K562 (cell line): ENCODE measurements around the gene IPO5. TPM values are rescaled to one million over a fixed set of nuclear protein-coding genes. Genes with fewer than 3 reads are reported as not detected.

Experiments used
- HLTF ChIP-seq: fragments of 450-650 bp; IDR thresholded peaks from 2 replicates; pipeline ENCODE4 v1.6.1; 2016
- SETDB1 ChIP-seq: IDR thresholded peaks from one replicate; pipeline ENCODE4 v1.6.1; 2012; ENCODE audit warnings: low read length, control low read depth, inconsistent platforms
- SIRT6 ChIP-seq: IDR thresholded peaks from one replicate; pipeline ENCODE4 v1.6.1; 2012; ENCODE audit warnings: low read depth, mild to moderate bottlenecking, control low read depth, inconsistent platforms, low read length, moderate library complexity
- STAG1 ChIP-seq: sonication (generic); formaldehyde crosslinking; IDR thresholded peaks from 2 replicates; pipeline ENCODE4 v1.5.0; 2020; ENCODE audit warnings: missing genetic modification reagents, borderline replicate concordance
- ZKSCAN8 ChIP-seq: fragments of 200-800 bp; sonication (Bioruptor generic); IDR thresholded peaks from 2 replicates; pipeline ENCODE4 v1.6.1; 2016; ENCODE audit warnings: missing genetic modification characterization, missing compliant biosample characterization
- polyA plus RNA-seq, 8 experiments: library from polyadenylated mRNA; depleted of rRNA in 4 of 8; stranded (reverse) in 5 of 8; unstranded in 3 of 8; fragments of >200 nt; fragmentation: Nextera tagmentation in 2 of 8; fragmentation: Illumina TruSeq in 1 of 8; extraction: Ambion mirVana in 2 of 8; extraction: Trizol in 1 of 8; gene quantifications; 2 replicates each; pipeline versions ENCODE4 v1.2.1 to v1.2.3, GENCODE V29; 2011 to 2014; ENCODE audit warnings: inconsistent platforms in 1 of 8, missing spikeins in 1 of 8
- total RNA-seq, 7 experiments: library from RNA; depleted of rRNA in 6 of 7; stranded (reverse); fragments of >200 nt in 6 of 7; fragmentation: Illumina TruSeq in 2 of 7; extraction: Trizol in 2 of 7; gene quantifications; 2 replicates each; pipeline versions ENCODE4 v1.2.1 to v1.2.3, GENCODE V29; 2011 to 2021; ENCODE audit warnings: low replicate concordance in 1 of 7
- TF ChIP-seq, protein P1 (sequence below): fragments of 450-650 bp; IDR thresholded peaks from 2 replicates; pipeline ENCODE4 v1.6.1; 2016; ENCODE audit warnings: low read depth
- TF ChIP-seq, protein P2 (sequence below): fragments of 250-450 bp; sonication (Bioruptor Pico); IDR thresholded peaks from 2 replicates; pipeline ENCODE4 v1.8.0; 2021; ENCODE audit warnings: borderline replicate concordance, mild to moderate bottlenecking, moderate library complexity; ENCODE audit not compliant: poor library complexity, severe bottlenecking
- TF ChIP-seq, protein P3 (sequence below): fragments of 450-650 bp; IDR thresholded peaks from 2 replicates; pipeline ENCODE4 v1.6.1; 2016; ENCODE audit warnings: missing biosample characterization, missing genetic modification characterization
- TF ChIP-seq, protein P4 (sequence below): IDR thresholded peaks from 2 replicates; pipeline ENCODE4 v1.6.1; 2014; ENCODE audit warnings: antibody characterized with exemption
- TF ChIP-seq, protein P5 (sequence below): sonication (generic); formaldehyde crosslinking; IDR thresholded peaks from 2 replicates; pipeline ENCODE4 v1.8.1; 2022; ENCODE audit warnings: missing genetic modification reagents
- TF ChIP-seq, protein P6 (sequence below): fragments of 450-650 bp; IDR thresholded peaks from 2 replicates; pipeline ENCODE4 v1.6.1; 2018; ENCODE audit warnings: mild to moderate bottlenecking, low read depth; ENCODE audit not compliant: partially characterized antibody
- TF ChIP-seq, protein P7 (sequence below): IDR thresholded peaks from 2 replicates; pipeline ENCODE4 v1.6.1; 2016; ENCODE audit warnings: missing genetic modification characterization, missing compliant biosample characterization

IPO5 gene
- total and polyA plus RNA-seq, 9 of the 15 experiments (the other 6 are each of a cell fraction or from before 2014, with no cell fraction given), result 45.8 to 206 (median 134) TPM

DNA sequence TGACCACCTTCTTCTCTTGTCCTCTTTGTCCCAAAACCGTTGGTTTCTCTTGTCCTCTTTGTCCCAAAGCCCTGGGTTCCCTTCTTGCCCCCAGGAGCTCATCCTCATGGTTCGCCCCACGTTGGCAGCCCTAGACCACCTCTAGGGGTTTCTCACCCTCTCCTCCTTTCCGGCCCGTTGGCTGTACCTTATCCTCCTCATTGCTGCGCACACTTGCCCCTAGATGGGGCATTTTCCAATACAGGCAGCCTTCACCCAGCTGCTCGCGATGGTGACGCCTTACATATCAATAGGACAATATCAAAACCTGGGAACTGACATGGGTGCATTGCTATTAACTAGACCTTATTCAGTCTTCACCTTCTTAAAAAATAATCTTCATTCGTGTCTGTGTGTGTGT lies 86.5 kb downstream of the IPO5 start (continued):
- TF ChIP-seq, protein P1, sequence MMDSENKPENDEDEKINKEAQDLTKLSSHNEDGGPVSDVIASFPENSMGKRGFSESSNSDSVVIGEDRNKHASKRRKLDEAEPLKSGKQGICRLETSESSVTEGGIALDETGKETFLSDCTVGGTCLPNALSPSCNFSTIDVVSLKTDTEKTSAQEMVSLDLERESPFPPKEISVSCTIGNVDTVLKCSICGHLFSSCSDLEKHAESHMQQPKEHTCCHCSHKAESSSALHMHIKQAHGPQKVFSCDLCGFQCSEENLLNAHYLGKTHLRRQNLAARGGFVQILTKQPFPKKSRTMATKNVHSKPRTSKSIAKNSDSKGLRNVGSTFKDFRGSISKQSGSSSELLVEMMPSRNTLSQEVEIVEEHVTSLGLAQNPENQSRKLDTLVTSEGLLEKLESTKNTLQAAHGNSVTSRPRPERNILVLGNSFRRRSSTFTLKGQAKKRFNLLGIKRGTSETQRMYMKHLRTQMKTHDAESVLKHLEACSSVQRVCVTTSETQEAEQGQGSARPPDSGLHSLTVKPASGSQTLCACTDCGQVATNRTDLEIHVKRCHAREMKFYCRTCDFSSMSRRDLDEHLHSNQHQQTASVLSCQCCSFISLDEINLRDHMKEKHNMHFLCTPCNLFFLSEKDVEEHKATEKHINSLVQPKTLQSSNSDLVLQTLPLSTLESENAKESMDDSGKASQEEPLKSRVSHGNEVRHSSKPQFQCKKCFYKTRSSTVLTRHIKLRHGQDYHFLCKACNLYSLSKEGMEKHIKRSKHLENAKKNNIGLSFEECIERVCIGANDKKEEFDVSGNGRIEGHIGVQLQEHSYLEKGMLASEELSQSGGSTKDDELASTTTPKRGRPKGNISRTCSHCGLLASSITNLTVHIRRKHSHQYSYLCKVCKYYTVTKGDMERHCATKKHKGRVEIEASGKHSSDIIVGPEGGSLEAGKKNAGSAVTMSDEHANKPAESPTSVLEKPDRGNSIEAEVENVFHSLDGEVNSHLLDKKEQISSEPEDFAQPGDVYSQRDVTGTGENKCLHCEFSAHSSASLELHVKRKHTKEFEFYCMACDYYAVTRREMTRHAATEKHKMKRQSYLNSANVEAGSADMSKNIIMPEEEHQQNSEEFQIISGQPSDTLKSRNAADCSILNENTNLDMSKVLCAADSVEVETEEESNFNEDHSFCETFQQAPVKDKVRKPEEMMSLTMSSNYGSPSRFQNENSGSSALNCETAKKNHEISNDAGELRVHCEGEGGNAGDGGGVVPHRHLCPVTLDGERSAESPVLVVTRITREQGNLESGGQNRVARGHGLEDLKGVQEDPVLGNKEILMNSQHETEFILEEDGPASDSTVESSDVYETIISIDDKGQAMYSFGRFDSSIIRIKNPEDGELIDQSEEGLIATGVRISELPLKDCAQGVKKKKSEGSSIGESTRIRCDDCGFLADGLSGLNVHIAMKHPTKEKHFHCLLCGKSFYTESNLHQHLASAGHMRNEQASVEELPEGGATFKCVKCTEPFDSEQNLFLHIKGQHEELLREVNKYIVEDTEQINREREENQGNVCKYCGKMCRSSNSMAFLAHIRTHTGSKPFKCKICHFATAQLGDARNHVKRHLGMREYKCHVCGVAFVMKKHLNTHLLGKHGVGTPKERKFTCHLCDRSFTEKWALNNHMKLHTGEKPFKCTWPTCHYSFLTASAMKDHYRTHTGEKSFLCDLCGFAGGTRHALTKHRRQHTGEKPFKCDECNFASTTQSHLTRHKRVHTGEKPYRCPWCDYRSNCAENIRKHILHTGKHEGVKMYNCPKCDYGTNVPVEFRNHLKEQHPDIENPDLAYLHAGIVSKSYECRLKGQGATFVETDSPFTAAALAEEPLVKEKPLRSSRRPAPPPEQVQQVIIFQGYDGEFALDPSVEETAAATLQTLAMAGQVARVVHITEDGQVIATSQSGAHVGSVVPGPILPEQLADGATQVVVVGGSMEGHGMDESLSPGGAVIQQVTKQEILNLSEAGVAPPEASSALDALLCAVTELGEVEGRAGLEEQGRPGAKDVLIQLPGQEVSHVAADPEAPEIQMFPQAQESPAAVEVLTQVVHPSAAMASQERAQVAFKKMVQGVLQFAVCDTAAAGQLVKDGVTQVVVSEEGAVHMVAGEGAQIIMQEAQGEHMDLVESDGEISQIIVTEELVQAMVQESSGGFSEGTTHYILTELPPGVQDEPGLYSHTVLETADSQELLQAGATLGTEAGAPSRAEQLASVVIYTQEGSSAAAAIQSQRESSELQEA, result no peak
- no peak for TF ChIP-seq STAG1
- TF ChIP-seq HLTF, result no peak
- TF ChIP-seq, protein P2, sequence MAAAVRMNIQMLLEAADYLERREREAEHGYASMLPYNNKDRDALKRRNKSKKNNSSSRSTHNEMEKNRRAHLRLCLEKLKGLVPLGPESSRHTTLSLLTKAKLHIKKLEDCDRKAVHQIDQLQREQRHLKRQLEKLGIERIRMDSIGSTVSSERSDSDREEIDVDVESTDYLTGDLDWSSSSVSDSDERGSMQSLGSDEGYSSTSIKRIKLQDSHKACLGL (CRISPR knock-in tag), result no peak
- TF ChIP-seq SIRT6, result no peak
- TF ChIP-seq, protein P3, sequence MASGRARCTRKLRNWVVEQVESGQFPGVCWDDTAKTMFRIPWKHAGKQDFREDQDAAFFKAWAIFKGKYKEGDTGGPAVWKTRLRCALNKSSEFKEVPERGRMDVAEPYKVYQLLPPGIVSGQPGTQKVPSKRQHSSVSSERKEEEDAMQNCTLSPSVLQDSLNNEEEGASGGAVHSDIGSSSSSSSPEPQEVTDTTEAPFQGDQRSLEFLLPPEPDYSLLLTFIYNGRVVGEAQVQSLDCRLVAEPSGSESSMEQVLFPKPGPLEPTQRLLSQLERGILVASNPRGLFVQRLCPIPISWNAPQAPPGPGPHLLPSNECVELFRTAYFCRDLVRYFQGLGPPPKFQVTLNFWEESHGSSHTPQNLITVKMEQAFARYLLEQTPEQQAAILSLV (tag), result no peak
- TF ChIP-seq, protein P4, sequence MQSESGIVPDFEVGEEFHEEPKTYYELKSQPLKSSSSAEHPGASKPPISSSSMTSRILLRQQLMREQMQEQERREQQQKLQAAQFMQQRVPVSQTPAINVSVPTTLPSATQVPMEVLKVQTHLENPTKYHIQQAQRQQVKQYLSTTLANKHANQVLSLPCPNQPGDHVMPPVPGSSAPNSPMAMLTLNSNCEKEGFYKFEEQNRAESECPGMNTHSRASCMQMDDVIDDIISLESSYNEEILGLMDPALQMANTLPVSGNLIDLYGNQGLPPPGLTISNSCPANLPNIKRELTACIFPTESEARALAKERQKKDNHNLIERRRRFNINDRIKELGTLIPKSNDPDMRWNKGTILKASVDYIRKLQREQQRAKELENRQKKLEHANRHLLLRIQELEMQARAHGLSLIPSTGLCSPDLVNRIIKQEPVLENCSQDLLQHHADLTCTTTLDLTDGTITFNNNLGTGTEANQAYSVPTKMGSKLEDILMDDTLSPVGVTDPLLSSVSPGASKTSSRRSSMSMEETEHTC, result no peak
- TF ChIP-seq, protein P5, sequence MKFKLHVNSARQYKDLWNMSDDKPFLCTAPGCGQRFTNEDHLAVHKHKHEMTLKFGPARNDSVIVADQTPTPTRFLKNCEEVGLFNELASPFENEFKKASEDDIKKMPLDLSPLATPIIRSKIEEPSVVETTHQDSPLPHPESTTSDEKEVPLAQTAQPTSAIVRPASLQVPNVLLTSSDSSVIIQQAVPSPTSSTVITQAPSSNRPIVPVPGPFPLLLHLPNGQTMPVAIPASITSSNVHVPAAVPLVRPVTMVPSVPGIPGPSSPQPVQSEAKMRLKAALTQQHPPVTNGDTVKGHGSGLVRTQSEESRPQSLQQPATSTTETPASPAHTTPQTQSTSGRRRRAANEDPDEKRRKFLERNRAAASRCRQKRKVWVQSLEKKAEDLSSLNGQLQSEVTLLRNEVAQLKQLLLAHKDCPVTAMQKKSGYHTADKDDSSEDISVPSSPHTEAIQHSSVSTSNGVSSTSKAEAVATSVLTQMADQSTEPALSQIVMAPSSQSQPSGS (CRISPR knock-in tag), result no peak
- no peak for TF ChIP-seq SETDB1
- no peak for TF ChIP-seq ZKSCAN8 (CRISPR knock-in tag)
- TF ChIP-seq, protein P6, sequence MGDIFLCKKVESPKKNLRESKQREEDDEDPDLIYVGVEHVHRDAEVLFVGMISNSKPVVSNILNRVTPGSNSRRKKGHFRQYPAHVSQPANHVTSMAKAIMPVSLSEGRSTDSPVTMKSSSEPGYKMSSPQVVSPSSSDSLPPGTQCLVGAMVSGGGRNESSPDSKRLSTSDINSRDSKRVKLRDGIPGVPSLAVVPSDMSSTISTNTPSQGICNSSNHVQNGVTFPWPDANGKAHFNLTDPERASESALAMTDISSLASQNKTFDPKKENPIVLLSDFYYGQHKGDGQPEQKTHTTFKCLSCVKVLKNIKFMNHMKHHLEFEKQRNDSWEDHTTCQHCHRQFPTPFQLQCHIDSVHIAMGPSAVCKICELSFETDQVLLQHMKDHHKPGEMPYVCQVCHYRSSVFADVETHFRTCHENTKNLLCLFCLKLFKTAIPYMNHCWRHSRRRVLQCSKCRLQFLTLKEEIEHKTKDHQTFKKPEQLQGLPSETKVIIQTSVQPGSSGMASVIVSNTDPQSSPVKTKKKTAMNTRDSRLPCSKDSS, result no peak
- TF ChIP-seq, protein P7, sequence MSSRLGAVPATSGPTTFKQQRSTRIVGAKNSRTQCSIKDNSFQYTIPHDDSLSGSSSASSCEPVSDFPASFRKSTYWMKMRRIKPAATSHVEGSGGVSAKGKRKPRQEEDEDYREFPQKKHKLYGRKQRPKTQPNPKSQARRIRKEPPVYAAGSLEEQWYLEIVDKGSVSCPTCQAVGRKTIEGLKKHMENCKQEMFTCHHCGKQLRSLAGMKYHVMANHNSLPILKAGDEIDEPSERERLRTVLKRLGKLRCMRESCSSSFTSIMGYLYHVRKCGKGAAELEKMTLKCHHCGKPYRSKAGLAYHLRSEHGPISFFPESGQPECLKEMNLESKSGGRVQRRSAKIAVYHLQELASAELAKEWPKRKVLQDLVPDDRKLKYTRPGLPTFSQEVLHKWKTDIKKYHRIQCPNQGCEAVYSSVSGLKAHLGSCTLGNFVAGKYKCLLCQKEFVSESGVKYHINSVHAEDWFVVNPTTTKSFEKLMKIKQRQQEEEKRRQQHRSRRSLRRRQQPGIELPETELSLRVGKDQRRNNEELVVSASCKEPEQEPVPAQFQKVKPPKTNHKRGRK (tag), result no peak
